A673 (cell line): ENCODE results near the gene EPO. TPM values are rescaled to one million over a fixed set of nuclear protein-coding genes. Genes with fewer than 3 reads are reported as not detected.

Experiments used
- BruUV-seq: library from RNA; stranded (reverse); fragments of 400-500 nt; replicated peaks from 2 replicates; lab custom pipeline; 2021; lab: Mats Ljungman, UMichigan
- CTCF ChIA-PET: fragments of 300-600 bp; sonication (Branson Sonifier 250); formaldehyde crosslinking; loops from one replicate; lab custom pipeline; 2022; ENCODE audit warnings: antibody characterized with exemption; lab: Charles Lee
- POLR2A ChIA-PET: fragments of 300-600 bp; sonication (Branson Sonifier 250); formaldehyde crosslinking; loops from one replicate; lab custom pipeline; 2022; ENCODE audit warnings: antibody characterized with exemption; ENCODE audit not compliant: low non-redundant PET; lab: Charles Lee
- DNase-seq: peaks from one replicate; pipeline ENCODE4 v3.0.0-alpha.2; 2015; ENCODE audit warnings: low spot score
- H3K27ac ChIP-seq: fragments of 200-600 bp; sonication (generic); 2 replicates; pipeline ENCODE4 v1.5.1; 2016; ENCODE audit warnings: mixed run types, low read depth, mild to moderate bottlenecking, mixed read lengths, antibody characterized with exemption, low read length; ENCODE audit not compliant: poor library complexity, severe bottlenecking
- H3K27me3 ChIP-seq: fragments of 200-600 bp; sonication (generic); replicated peaks from 2 replicates; pipeline ENCODE4 v1.6.1; 2017; ENCODE audit warnings: mixed run types, low read depth, mild to moderate bottlenecking, mixed read lengths, antibody characterized with exemption, low read length; ENCODE audit not compliant: insufficient read depth, poor library complexity
- H3K36me3 ChIP-seq: fragments of 200-600 bp; sonication (generic); 2 replicates; pipeline ENCODE4 v1.6.1; 2016; ENCODE audit warnings: mixed run types, mild to moderate bottlenecking, mixed read lengths, antibody characterized with exemption, low read length; ENCODE audit not compliant: insufficient read depth, poor library complexity, severe bottlenecking
- H3K4me1 ChIP-seq: fragments of 200-600 bp; sonication (generic); 2 replicates; pipeline ENCODE4 v1.6.1; 2017; ENCODE audit warnings: mixed run types, mild to moderate bottlenecking, mixed read lengths, antibody characterized with exemption, low read length; ENCODE audit not compliant: insufficient read depth, poor library complexity, severe bottlenecking
- H3K4me3 ChIP-seq: fragments of 200-600 bp; sonication (generic); 2 replicates; pipeline ENCODE4 v1.5.1; 2016; ENCODE audit warnings: low read depth, mixed run types, mild to moderate bottlenecking, mixed read lengths, low read length; ENCODE audit not compliant: poor library complexity, severe bottlenecking
- H3K9me3 ChIP-seq: fragments of 200-600 bp; sonication (generic); 2 replicates; pipeline ENCODE4 v1.6.1; 2016; ENCODE audit warnings: mixed run types, low read depth, mild to moderate bottlenecking, mixed read lengths, antibody characterized with exemption, low read length; ENCODE audit not compliant: poor library complexity, severe bottlenecking
- EZH2 ChIP-seq: fragments of 200-600 bp; sonication (generic); IDR thresholded peaks from 2 replicates; pipeline ENCODE4 v1.6.1; 2017; ENCODE audit warnings: borderline replicate concordance, low read depth, mild to moderate bottlenecking, mixed read lengths, antibody characterized with exemption, low read length; ENCODE audit not compliant: poor library complexity, severe bottlenecking
- intact Hi-C: fragments of 100-400 bp; cut with micrococcal nuclease; formaldehyde crosslinking; loops from one replicate; pipeline ENCODE4 v1.10.0; 2022; ENCODE audit not compliant: unreplicated experiment
- total RNA-seq: library from RNA; stranded (reverse); gene quantifications from 2 replicates; pipeline ENCODE4 v1.2.3, GENCODE V29; 2021
- TF ChIP-seq, protein P1 (sequence below): fragments of 300-800, 200-600 bp; sonication (generic); conservative IDR thresholded peaks from 2 replicates; pipeline ENCODE4 v1.5.1; 2017; ENCODE audit warnings: low read depth, mild to moderate bottlenecking, antibody characterized with exemption, low read length, moderate library complexity, mixed read lengths

Gene EPO
- total RNA-seq, 1 experiment from 2014 or later = 0.21 TPM

GRCh38 chr7:100682228-100682741, 38.0 kb upstream of the EPO start:
- H3K27me3 ChIP-seq = no peaks in the 10 kb centered on the region
- TF ChIP-seq, protein P1, sequence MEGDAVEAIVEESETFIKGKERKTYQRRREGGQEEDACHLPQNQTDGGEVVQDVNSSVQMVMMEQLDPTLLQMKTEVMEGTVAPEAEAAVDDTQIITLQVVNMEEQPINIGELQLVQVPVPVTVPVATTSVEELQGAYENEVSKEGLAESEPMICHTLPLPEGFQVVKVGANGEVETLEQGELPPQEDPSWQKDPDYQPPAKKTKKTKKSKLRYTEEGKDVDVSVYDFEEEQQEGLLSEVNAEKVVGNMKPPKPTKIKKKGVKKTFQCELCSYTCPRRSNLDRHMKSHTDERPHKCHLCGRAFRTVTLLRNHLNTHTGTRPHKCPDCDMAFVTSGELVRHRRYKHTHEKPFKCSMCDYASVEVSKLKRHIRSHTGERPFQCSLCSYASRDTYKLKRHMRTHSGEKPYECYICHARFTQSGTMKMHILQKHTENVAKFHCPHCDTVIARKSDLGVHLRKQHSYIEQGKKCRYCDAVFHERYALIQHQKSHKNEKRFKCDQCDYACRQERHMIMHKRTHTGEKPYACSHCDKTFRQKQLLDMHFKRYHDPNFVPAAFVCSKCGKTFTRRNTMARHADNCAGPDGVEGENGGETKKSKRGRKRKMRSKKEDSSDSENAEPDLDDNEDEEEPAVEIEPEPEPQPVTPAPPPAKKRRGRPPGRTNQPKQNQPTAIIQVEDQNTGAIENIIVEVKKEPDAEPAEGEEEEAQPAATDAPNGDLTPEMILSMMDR = no peak
- TF ChIP-seq EZH2 = no peak
- H3K27ac ChIP-seq = no peak overlapping the region
- intact Hi-C loops = no loop called here
- no peak for DNase-seq
- ChIA-PET POLR2A (no interaction called here), CTCF (no interaction called here)
- H3K4me1 ChIP-seq = peaks cover 13% of the 10 kb centered on the region
- H3K4me3 ChIP-seq = no peak overlapping the region
- no peaks in the 10 kb centered on the region for H3K9me3 ChIP-seq
- BruUV-seq = no TSS peak
- peaks cover 96% of the 10 kb centered on the region for H3K36me3 ChIP-seq

- no peak for DNase-seq
- peaks cover 13% of the 10 kb centered on the region for H3K4me1 ChIP-seq
- CTCF ChIA-PET = no interaction called here
- POLR2A ChIA-PET = no interaction called here
- H3K4me3 ChIP-seq = no peak overlapping the region
- intact Hi-C loops = no loop called here
- TF ChIP-seq EZH2 = no peak
- no peaks in the 10 kb centered on the region for H3K9me3 ChIP-seq
- BruUV-seq = no TSS peak
- peaks cover 96% of the 10 kb centered on the region for H3K36me3 ChIP-seq
- H3K27ac ChIP-seq = no peak overlapping the region
- no peaks in the 10 kb centered on the region for H3K27me3 ChIP-seq
These were observed 37.1 kb upstream of the EPO start for GRCh38 chr7:100682991-100683658.

- Histone ChIP-seq H3K27ac (no peak overlapping the region), H3K4me1 (peaks cover 13% of the 10 kb centered on the region), H3K9me3 (no peaks in the 10 kb centered on the region), H3K36me3 (peaks cover 96% of the 10 kb centered on the region), H3K27me3 (no peaks in the 10 kb centered on the region), H3K4me3 (no peak overlapping the region)
- intact Hi-C loops = no loop called here
- CTCF ChIA-PET = no interaction called here
- BruUV-seq = no TSS peak
- DNase-seq = no peak
- POLR2A ChIA-PET = no interaction called here
- TF ChIP-seq, protein P1 = no peak
- no peak for TF ChIP-seq EZH2
These were observed 36.4 kb upstream of the EPO start for GRCh38 chr7:100683659-100684533.
